Stomach (tissue), 9 donors: ENCODE results near the gene CHST13. TPM values are rescaled to one million over a fixed set of nuclear protein-coding genes. Genes with fewer than 3 reads are reported as not detected.

Source experiments
- DNase-seq, 2 donors: peaks; one replicate each; pipeline versions ENCODE4 v3.0.0 to v3.0.0-alpha.2; 2013 to 2019
- H3K27ac ChIP-seq, 5 donors: fragments of 200-600 bp in 4 of 5; sonication (generic) in 4 of 5; one replicate each; pipeline ENCODE4 v1.5.1; 2013 to 2019; ENCODE audit warnings: mild to moderate bottlenecking in 1 of 5, moderate library complexity in 1 of 5
- H3K27me3 ChIP-seq, 3 donors: fragments of 200-600 bp; sonication (generic); one replicate each; pipeline ENCODE4 v1.5.1; 2017 to 2019; ENCODE audit warnings: mixed run types in 1 of 3
- H3K36me3 ChIP-seq, 4 donors: fragments of 200-600 bp; sonication (generic); 1 replicate in 3 of 4; 2 replicates in 1 of 4; pipeline ENCODE4 v1.5.1; 2016 to 2019
- H3K4me1 ChIP-seq, 4 donors: fragments of 200-600 bp; sonication (generic); one replicate each; pipeline ENCODE4 v1.5.1; 2016 to 2019
- H3K4me3 ChIP-seq, 4 donors: fragments of 200-600 bp; sonication (generic) in 3 of 4; one replicate each; pipeline ENCODE4 v1.5.1; 2016 to 2019; ENCODE audit warnings: mild to moderate bottlenecking in 1 of 4
- H3K9me3 ChIP-seq, 4 donors: fragments of 200-600 bp; sonication (generic); one replicate each; pipeline ENCODE4 v1.5.1; 2016 to 2019
- CTCF ChIP-seq, 7 experiments: fragments of 450-650 bp in 4 of 7; fragments of 200-600 bp in 3 of 7; sonication (generic) in 3 of 7; IDR thresholded peaks; one replicate each; pipeline ENCODE4 v1.5.1; 2016 to 2019; ENCODE audit warnings: antibody characterized with exemption in 7 of 7, control low read depth in 2 of 7, mild to moderate bottlenecking in 1 of 7
- EP300 ChIP-seq: sonication (generic); formaldehyde crosslinking; IDR thresholded peaks from one replicate; pipeline ENCODE4 v1.6.1; 2017; ENCODE audit warnings: antibody characterized with exemption
- POLR2A ChIP-seq, 4 donors: fragments of 450-650 bp; IDR thresholded peaks; one replicate each; pipeline ENCODE4 v1.6.1; 2016; ENCODE audit warnings: antibody characterized with exemption in 4 of 4, control low read depth in 2 of 4, mild to moderate bottlenecking in 1 of 4, moderate library complexity in 1 of 4
- POLR2AphosphoS5 ChIP-seq, 3 donors: sonication (generic); formaldehyde crosslinking; IDR thresholded peaks; one replicate each; pipeline ENCODE4 v1.6.1; 2016; ENCODE audit warnings: antibody characterized with exemption in 3 of 3
- WGBS, 5 donors: extraction: QIAGEN DNeasy Blood & Tissue Kit in 3 of 5; methylation state at CpG; one replicate each; pipeline versions ENCODE4 v1.1.5 to v1.1.7; 2013 to 2018; 5-methylcytosine and 5-hydroxymethylcytosine counted together
- intact Hi-C: fragments of 100-400 bp; cut with DNase I; formaldehyde crosslinking; loops from one replicate; pipeline ENCODE4 v1.15.1; 2023; ENCODE audit warnings: low total_unique reads
- polyA plus RNA-seq, 3 donors: library from polyadenylated mRNA; stranded (reverse); fragments of 200-250 nt; gene quantifications; one replicate each; pipeline ENCODE4 v1.2.3, GENCODE V29; 2013
- total RNA-seq, 5 donors: library from RNA; depleted of rRNA; stranded (reverse); fragments of >200 nt; gene quantifications; one replicate each; pipeline versions ENCODE4 v1.1.0 to v1.2.3, GENCODE V29; 2014 to 2016
- donor health status: healthy with polysubstance abuse.
- donor health status: Bipolar disorder and iron deficiency.
- donor health status: healthy.

Gene CHST13
- total and polyA plus RNA-seq, 8 donors, result 0.08 to 12.5 (median 1.0) TPM; not detected in 2

- Histone ChIP-seq H3K27ac (no peak overlapping the region), H3K27me3 (no peaks in the 10 kb centered on the region), H3K4me3 (no peak overlapping the region), H3K9me3 (peaks cover 0 to 5% (median 0%) of the 10 kb centered on the region in 4 donors), H3K36me3 (no peaks in the 10 kb centered on the region), H3K4me1 (no peaks in the 10 kb centered on the region)
- intact Hi-C loops, result no loop called here
- peak in 1 of 2 donors; percentile 5 for DNase-seq
- 83 to 91% (median 86%) methylated on average over 2 to 8 of the region's 8 CpGs for WGBS, 5 donors
- TF ChIP-seq CTCF (IDR thresholded peaks at IDR 0.05) (no peak), POLR2A (IDR thresholded peaks at IDR 0.05) (no peak), EP300 (no peak), POLR2AphosphoS5 (IDR thresholded peaks at IDR 0.05) (no peak)
Measured at GRCh38 chr3:126556637-126557414, 32.9 kb downstream of the CHST13 start.

DNA sequence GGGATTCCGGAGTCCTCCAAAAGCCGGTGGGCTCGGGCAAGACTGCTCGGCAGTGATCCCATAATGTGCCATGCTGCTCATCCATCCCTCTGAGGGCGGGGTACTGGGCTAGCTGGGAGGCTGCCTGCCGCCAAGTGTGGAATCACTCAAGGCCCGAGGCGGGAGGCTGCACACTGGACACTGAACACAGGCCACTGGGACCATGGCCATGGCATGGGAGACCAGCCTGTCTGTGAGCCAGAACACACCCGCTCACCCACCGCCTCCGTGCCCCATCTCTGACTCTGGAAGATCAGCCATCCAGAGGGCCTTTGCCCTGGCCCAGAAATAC lies 33.4 kb downstream of the CHST13 start:
- 91 to 100% (median 95%) methylated on average over 1 to 11 of the region's 11 CpGs for WGBS, 5 donors

GRCh38 chr3:126557761-126558160 lies 33.8 kb downstream of the CHST13 start:
- H3K4me3 ChIP-seq, result no peak overlapping the region
- no peaks in the 10 kb centered on the region for H3K4me1 ChIP-seq
- intact Hi-C loops, result no loop called here
- no peaks in the 10 kb centered on the region for H3K27me3 ChIP-seq
- H3K36me3 ChIP-seq, result no peaks in the 10 kb centered on the region
- no peak for TF ChIP-seq POLR2A (IDR thresholded peaks at IDR 0.05)
- TF ChIP-seq EP300, result no peak
- no peak for TF ChIP-seq CTCF (IDR thresholded peaks at IDR 0.05)
- TF ChIP-seq POLR2AphosphoS5 (IDR thresholded peaks at IDR 0.05), result no peak
- DNase-seq, result peak in 1 of 2 donors; percentile 2
- peaks cover 0 to 13% (median 7%) of the 10 kb centered on the region in 4 donors for H3K9me3 ChIP-seq
- 72 to 93% (median 79%) methylated on average over 2 to 6 of the region's 6 CpGs for WGBS, 5 donors
- no peak overlapping the region for H3K27ac ChIP-seq

More for the DNA sequence above, 33.4 kb downstream of the CHST13 start:
- Histone ChIP-seq H3K27me3 (no peaks in the 10 kb centered on the region), H3K36me3 (no peaks in the 10 kb centered on the region), H3K27ac (no peak overlapping the region), H3K4me3 (no peak overlapping the region), H3K4me1 (no peaks in the 10 kb centered on the region), H3K9me3 (peaks cover 0 to 10% (median 3%) of the 10 kb centered on the region in 4 donors)
- no peak for TF ChIP-seq POLR2AphosphoS5 (IDR thresholded peaks at IDR 0.05)
- no peak for TF ChIP-seq POLR2A (IDR thresholded peaks at IDR 0.05)
- no peak for TF ChIP-seq EP300
- no peak for TF ChIP-seq CTCF (IDR thresholded peaks at IDR 0.05)
- peak in 1 of 2 donors; percentile 21 for DNase-seq
- intact Hi-C loops, result no loop called here

DNA sequence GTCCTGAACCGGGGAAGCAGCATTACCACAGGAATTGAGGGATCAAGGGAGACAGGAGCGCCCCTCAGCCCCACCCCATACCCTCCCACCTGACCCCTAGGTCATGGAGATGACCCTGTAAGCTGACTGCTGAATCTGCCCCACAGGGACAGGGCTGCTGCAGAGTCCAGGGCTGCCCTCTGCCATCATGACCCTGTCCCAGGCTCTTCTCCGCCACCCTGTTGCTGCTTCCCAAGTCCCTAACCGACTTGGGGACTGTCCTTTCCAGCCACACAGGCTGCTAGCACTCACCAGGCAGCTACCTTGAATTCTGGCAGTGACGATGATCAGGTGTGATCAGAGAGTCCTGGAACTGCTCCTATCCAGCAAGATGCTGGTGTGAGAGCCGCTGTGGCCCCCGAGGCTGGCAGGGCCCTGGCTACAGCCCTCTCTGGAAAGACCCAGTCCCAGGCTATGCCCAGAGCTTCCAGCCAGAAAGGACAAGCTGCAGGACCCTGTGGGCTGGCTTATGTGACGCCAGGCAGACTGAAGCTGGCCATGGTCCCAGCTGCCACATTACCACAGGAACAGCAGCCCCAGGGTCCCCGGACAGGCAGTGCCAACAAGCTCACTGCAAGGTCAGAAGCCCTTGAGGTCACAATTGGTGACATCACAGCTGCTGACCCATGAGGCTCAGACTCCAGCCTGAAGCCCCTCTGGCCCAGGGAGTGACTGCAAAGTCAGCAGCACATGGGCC lies 34.5 kb downstream of the CHST13 start, which contains the start of gene C3orf22:
Gene C3orf22 (minus strand): TSS at position 597 of the 736 bp plus-strand sequence. CDS start 5,542 bp downstream, outside the sequence.
- TF ChIP-seq POLR2AphosphoS5 (IDR thresholded peaks at IDR 0.05) (no peak), EP300 (no peak), CTCF (IDR thresholded peaks at IDR 0.05) (no peak), POLR2A (IDR thresholded peaks at IDR 0.05) (no peak)
- Histone ChIP-seq H3K27me3 (no peaks in the 10 kb centered on the region), H3K9me3 (peaks cover 0 to 17% (median 13%) of the 10 kb centered on the region in 4 donors), H3K4me3 (no peak within 1 kb of the TSS), H3K4me1 (no peaks in the 10 kb centered on the region), H3K36me3 (no peaks in the 10 kb centered on the region), H3K27ac (no peak within 1 kb of the TSS)
- peak in 1 of 2 donors; percentile 22 for DNase-seq
- intact Hi-C loops, result no loop called here
- WGBS, 5 donors, result 69 to 74% (median 71%) methylated on average over 6 to 9 of the region's 9 CpGs
